Cardiac muscle cell (in vitro differentiated cells and primary cell): Measurements from ENCODE around the gene FAM76A. TPM values are rescaled to one million over a fixed set of nuclear protein-coding genes. Genes with fewer than 3 reads are reported as not detected.

ENCODE experiments used
- DNase-seq, 2 donors: peaks; one replicate each; pipeline versions ENCODE4 v3.0.0 to v3.0.0-alpha.2; 2010 to 2017; ENCODE audit warnings: low read depth in 1 of 2, low spot score in 1 of 2
- H3K27ac ChIP-seq: fragments of 200-600 bp; sonication (generic); 2 replicates; pipeline ENCODE4 v1.5.1; 2016
- H3K27me3 ChIP-seq: fragments of 200-600 bp; sonication (generic); 2 replicates; pipeline ENCODE4 v1.6.0; 2016; ENCODE audit warnings: control low read depth
- H3K36me3 ChIP-seq: fragments of 200-600 bp; sonication (generic); 2 replicates; pipeline ENCODE4 v1.5.1; 2016; ENCODE audit warnings: control low read depth
- H3K4me1 ChIP-seq: fragments of 200-600 bp; sonication (generic); 2 replicates; pipeline ENCODE4 v1.8.1; 2017; ENCODE audit warnings: low read depth, mild to moderate bottlenecking, mixed run types
- H3K4me3 ChIP-seq: fragments of 200-600 bp; sonication (generic); 2 replicates; pipeline ENCODE4 v1.5.1; 2016; ENCODE audit warnings: mild to moderate bottlenecking
- H3K9me3 ChIP-seq: fragments of 200-600 bp; sonication (generic); 2 replicates; pipeline ENCODE4 v1.5.1; 2017; ENCODE audit warnings: low read depth, mild to moderate bottlenecking, control low read depth
- polyA plus RNA-seq: library from polyadenylated mRNA; unstranded; fragments of >200 nt; fragmentation: Nextera tagmentation; extraction: Ambion mirVana; gene quantifications from 2 replicates; pipeline ENCODE4 v1.2.1, GENCODE V29; 2016
- total RNA-seq: library from RNA; depleted of rRNA; stranded (reverse); fragments of >200 nt; gene quantifications from 2 replicates; pipeline ENCODE4 v1.2.3, GENCODE V29; 2016
- TF ChIP-seq, protein P1 (sequence below): IDR thresholded peaks from 2 replicates; pipeline ENCODE4 v1.5.1; 2012; ENCODE audit warnings: low read depth, mild to moderate bottlenecking, low read length

FAM76A gene
- total and polyA plus RNA-seq, 2 experiments from 2014 or later: 3.5 to 13.4 TPM

GRCh38 chr1:27716262-27716895, 9.4 kb upstream of the FAM76A start:
- Histone ChIP-seq H3K9me3 (no peaks in the 10 kb centered on the region), H3K4me1 (peaks cover 9% of the 10 kb centered on the region), H3K36me3 (no peaks in the 10 kb centered on the region), H3K4me3 (no peak overlapping the region), H3K27ac (no peak overlapping the region), H3K27me3 (no peaks in the 10 kb centered on the region)
- no peak for DNase-seq
- TF ChIP-seq, protein P1, sequence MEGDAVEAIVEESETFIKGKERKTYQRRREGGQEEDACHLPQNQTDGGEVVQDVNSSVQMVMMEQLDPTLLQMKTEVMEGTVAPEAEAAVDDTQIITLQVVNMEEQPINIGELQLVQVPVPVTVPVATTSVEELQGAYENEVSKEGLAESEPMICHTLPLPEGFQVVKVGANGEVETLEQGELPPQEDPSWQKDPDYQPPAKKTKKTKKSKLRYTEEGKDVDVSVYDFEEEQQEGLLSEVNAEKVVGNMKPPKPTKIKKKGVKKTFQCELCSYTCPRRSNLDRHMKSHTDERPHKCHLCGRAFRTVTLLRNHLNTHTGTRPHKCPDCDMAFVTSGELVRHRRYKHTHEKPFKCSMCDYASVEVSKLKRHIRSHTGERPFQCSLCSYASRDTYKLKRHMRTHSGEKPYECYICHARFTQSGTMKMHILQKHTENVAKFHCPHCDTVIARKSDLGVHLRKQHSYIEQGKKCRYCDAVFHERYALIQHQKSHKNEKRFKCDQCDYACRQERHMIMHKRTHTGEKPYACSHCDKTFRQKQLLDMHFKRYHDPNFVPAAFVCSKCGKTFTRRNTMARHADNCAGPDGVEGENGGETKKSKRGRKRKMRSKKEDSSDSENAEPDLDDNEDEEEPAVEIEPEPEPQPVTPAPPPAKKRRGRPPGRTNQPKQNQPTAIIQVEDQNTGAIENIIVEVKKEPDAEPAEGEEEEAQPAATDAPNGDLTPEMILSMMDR: no peak

DNA sequence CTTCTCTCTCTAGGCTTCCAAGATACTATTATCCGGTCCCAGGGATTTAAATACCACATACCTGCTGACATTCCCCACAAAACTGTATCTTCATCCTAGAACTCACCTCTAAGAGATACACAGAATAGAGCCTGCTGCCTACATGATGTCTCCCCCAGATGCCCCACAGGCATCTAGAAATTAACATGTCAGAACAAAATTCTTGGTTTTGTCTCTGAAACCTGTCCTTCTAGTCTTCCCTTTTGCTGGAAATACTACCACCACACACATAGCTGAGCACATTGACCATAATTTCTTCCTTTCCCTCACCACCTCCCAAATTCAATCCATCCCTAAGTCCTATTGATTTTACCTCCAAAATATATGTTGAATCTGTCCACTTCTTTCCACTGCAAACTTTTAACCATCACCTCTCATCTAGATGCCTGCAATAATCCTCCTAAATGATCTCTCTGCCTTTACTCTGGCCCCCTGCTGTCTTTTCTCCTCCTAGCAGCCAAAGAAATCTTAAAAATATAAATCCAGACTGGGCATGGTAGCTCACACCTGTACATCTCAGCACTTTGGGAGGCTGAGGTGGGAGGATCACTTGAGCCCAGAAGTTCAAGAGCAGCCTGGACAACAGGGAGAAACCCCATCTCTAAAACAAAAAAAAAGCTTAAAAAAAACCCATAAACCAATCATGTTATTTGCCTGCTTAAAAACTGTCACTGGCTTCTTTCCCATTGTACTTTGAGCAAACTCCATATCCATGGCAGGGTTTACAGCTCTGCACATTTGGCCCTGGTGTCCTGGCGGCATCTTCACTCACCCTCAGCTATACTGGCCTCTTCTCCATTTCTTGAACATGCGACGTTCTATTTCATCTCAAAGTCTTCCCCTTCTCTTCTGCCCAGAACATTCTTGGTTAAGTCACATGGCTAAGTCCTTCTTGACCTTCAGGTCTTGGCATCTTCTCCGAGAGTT, 6.2 kb upstream of the FAM76A start:
- Histone ChIP-seq H3K4me1 (no peaks in the 10 kb centered on the region), H3K4me3 (no peak overlapping the region), H3K9me3 (no peaks in the 10 kb centered on the region), H3K36me3 (no peaks in the 10 kb centered on the region), H3K27ac (no peak overlapping the region), H3K27me3 (no peaks in the 10 kb centered on the region)
- TF ChIP-seq, protein P1: peak; percentile 51
- DNase-seq: peak in 1 of 2 donors; percentile 24

GRCh38 chr1:27724961-27725373, 794 bp upstream of the FAM76A start:
- Histone ChIP-seq H3K27ac (peak overlapping the region; percentile 73), H3K9me3 (no peaks in the 10 kb centered on the region), H3K36me3 (no peaks in the 10 kb centered on the region), H3K4me1 (peaks cover 8% of the 10 kb centered on the region), H3K27me3 (no peaks in the 10 kb centered on the region), H3K4me3 (no peak overlapping the region)
- TF ChIP-seq, protein P1: no peak
- DNase-seq: peak in 1 of 2 donors; percentile 42

DNA sequence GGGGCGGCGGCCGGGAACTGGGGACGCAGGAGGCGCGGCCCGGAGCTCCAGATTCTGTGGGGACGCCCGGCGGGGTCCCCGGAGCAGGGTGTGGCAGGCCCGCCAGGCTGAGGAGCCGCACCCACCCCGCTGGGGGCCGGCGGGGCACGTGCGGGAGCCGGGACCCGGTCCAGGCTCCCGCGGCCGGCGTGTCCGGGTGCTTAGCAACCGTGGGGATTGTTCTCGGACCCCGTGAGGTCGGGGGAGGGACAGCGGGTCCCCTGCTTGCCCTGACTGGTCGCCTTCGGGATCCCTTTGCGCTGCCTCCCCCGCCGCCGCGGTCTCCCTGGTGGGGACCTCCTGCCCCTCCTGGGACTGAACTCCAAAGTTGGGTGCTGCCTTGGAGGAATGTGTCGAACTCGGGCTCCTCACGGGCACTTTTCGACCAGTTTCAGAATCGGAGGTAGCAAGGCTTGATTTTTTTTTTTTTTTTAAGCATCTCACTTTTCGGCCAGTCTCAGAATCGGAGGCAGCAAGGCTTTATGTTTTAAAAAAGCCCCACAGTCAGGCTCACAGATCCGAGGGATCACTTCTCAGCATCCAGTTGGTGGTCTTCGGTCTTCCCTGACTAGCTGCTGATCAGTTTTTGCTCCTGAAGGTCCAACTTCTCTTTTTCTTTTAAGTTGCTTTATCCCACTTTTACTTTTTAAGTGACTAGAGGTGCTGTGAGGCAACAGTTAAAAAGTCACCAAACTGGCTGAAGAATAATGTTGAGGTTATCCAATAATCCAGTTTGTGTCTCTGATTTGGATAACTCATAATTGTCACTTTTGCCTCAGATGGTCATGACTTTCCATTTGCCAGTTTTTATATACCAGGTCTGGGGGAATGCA, 648 bp downstream of the FAM76A start:
- TF ChIP-seq, protein P1: no peak
- no peaks in the 10 kb centered on the region for H3K9me3 ChIP-seq
- DNase-seq: peak; percentile 48 to 64
- peaks cover 8% of the 10 kb centered on the region for H3K4me1 ChIP-seq
- H3K4me3 ChIP-seq: peak overlapping the region; percentile 92
- H3K36me3 ChIP-seq: no peaks in the 10 kb centered on the region
- no peaks in the 10 kb centered on the region for H3K27me3 ChIP-seq
- peak overlapping the region; percentile 78 for H3K27ac ChIP-seq

DNA sequence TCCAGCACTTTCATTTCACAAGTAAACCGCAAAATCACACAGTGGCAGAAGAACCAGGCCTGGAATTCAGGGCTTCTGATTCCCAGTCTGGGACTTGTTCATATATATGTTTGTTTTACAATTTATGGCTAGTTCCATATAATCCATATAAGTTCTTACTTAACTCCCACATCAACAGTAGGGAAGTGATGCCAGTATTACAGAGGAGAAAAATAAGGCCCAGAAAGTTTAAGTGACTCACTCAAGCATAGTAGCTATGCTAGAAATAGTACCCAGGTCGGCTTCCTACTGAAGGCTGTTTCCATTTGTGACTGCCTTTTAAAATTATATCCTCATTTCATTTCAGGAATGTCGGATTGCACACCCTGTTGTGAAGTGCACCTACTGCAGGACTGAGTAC, 1.4 kb downstream of the FAM76A start:
- TF ChIP-seq, protein P1: no peak
- Histone ChIP-seq H3K9me3 (no peaks in the 10 kb centered on the region), H3K27ac (no peak overlapping the region), H3K4me1 (peaks cover 8% of the 10 kb centered on the region), H3K36me3 (no peaks in the 10 kb centered on the region), H3K4me3 (no peak overlapping the region), H3K27me3 (no peaks in the 10 kb centered on the region)
- peak in 1 of 2 donors; percentile 26 for DNase-seq
